GM18907 (cell line): Measurements from ENCODE around the gene PRMT1.
"Not testable (repeated sequence)": the region's sequence is repeated elsewhere in the genome, so short reads cannot be mapped to it uniquely, and the experiment has no call there.

Experiments
- ATAC-seq: cut with Tn5 transposase; IDR thresholded peaks from one replicate; pipeline ENCODE4 v1.9.1; 2021; ENCODE audit warnings: mild to moderate bottlenecking, moderate library complexity; ENCODE audit not compliant: unreplicated experiment

The PRMT1 gene

DNA sequence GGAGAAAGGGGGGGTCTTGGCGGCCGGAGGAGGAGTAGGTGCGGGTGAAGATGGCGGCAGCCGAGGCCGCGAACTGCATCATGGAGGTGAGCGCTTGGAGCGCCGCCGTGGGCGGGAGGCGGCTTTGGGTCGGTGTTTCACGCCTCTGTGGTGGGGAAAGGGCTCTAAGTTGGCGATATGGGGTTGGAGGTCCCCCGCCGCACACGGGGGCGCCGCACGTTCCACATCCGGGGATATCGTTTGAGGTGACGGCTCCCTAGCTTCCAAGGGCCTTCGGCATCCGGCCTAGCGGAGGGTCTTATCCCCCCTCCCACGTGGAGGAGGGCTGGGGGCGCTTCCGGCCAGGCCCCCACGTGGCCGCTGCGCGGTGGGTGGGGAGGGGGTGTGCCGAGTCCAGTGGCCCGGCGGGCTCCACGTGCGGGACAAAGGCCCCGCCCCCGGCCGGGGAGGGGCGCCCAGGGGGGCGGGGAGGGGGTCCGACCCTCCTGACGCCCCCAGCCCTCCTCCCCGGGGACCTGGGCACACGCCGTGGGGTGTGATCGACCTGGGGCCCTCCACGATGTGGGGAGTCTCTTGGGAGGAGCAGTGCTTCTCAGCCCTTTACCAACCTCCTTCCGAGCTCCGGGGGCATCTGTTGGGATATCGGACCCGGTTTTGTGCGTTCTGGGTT lies at the start of gene PRMT1:
TSS of gene PRMT1 (plus strand) at position 41 of the 670 bp plus-strand sequence. CDS start at position 51, 10 bp downstream.
- no peak for ATAC-seq

GRCh38 chr19:49629659-49630058 lies 47.4 kb upstream of the PRMT1 start:
- ATAC-seq = no peak

- no peak for ATAC-seq
Measured at GRCh38 chr19:49631014-49631588, 46.0 kb upstream of the PRMT1 start.

- ATAC-seq = no peak
Measured at GRCh38 chr19:49631610-49632192, 45.4 kb upstream of the PRMT1 start.

DNA sequence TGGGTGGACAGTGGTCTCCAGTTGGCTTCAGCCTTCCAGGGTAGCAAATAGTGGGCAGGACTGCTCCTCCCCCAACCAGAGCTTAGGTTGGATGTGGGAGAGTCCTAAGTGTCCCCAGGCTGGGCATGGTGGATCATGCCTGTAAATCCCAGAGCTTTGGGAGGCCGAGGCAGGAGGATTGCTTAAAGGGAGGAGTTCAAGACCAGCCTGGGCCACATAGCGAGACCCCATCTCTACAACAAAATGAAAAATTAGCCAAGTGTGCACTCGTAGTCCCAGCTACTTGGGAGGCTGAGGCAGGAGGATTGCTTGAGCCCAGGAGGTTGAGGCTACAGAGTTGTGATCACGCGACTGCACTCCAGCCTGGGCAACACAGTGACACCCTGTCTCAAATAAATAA lies 44.5 kb upstream of the PRMT1 start:
- no peak for ATAC-seq

- not testable (repeated sequence) for ATAC-seq
Measured at GRCh38 chr19:49633273-49633672, 43.8 kb upstream of the PRMT1 start.

DNA sequence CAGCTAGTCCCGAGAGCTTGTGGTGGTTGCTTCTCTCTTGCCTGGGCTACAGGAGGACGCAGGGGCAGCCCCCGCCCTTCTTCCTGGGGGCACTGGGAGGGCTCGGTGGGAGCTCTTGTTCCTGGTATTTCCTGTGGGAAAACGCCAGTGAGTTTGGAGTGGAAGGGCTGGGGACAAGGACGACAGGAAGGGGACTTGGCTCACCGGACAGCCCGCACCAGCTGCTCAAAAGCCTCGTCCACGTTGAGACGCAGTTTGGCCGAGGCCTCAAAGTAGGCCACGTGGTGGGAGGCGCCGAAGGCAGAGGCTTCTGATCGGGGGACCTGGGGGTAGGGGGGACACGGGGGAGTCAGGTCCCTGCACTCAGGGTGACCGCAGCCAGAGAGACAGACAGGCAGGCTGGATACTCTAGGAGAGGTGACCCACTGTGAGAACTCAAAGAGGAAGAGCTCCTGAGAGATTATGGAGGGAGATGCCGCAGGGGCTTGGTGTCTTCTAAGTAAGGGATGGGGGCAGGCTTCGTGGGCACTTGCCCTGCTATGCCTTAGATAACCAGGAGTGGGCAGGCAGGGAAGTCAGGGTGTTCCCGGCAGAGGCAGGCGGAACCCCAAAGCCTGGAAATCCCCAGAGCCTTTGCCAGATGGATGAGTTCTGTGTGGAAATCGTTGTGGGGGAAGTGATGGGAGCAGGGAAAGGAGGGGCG lies 41.4 kb upstream of the PRMT1 start:
- ATAC-seq = no peak

DNA sequence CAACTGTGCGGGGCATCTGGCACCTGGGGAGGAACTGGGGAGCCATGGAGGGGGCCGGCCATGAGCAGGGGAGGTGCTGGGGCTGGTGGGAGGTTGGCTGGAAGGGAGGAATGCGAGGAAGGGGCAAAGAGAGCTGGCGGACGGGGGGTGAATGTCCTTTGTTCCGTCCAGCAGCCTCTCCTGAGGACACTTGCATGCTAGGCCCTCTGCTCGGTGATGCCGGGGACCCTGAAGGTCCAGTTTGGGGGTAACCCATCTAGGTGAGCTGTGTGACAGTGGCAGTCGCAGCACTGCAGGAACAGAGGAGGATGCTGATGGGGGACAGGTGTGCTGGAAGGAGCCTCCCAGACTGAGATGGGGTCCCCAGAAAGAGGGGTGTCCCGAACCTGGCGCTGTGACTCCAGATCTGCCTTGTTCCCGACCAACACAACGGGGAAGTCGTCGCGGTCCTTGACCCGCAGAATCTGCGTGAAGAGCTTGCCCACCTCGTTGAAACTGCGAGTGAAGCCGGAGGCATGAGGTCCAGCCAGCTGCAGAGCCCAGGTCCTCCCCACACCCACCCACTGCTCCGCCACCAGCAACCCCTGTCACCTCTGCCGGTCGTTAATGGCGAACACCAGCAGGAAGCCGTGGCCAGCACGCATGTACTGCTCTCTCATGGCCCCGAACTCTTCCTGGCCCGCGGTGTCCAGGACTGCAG lies 40.7 kb upstream of the PRMT1 start:
- no peak for ATAC-seq

DNA sequence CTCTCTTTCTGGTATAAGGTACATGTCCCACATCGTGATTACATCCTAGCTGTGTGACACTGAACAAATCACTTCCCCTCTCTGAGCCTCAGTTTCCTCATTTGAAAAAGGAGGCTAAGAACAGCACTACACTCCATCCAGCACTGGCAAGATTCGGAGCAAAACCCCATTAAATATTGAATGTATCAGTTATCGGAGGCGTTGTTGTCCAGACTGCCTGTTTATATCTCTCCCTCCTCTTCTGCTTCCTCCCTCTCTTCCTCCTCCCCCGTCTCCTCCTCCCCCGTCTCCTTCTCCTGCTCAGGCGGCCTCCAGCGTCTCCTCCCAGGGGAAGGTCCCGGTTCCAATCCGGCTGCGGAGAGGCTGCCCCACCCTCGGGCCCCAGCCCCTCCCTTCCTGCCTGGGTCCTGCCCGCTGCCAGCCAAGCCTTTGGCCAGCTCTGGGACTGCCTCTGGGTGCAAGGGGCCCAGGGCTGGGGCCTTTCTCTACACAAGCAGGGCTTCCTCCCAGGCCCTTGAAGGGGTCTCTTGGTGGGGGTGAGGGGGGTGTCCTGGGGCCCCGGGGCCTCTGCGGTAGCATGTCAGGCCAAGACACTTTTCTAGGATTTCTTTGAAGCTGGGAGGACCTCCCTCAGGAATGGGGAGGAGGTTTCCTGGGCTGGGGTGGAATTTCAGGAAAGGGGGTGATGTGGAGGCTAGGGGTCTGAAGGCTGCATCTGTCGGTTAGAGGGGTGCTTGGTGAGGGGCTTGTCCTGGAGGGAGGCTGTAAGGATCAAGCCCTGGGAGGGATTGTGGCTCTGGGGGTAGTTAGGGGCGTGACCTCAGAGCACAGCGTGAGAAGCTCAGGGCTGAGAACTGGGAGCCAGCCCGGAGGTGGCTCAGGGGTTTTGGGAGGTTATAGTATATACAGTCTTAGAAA lies 39.0 kb upstream of the PRMT1 start:
- no peak for ATAC-seq

DNA sequence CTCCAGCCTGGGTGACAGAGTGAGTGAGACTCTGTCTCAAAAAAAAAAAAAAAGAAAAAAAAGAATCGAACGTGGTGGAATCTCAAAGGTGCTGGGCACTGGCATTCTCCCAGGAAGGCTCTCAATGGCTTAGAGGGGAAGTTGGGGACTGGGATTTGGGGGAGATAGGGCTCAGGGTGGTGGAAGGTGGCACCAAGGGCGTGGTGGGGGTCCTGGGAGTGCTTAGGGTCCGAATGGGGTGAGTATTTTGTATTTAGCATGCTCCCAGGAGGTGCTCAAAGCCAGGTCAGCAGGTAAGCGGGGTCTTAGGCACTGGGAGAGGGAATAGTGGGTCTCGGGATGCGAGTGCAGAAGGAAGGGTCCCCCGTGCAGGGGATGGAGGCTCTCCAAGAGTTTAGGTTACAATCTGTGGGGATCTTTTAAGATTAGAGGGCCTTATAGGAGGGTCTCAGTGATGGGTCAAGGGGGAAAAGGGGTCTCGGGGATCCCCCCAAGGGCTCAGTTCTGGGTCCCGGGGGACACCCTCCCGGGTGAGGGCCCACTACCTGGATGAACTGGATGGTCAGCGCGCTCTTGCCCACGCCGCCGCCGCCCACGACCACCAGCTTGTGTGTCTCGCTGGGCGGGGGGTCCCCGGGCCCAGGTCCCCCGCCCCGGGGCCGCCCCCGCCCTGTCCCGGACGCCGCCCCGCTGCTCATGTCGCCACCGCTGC lies 37.5 kb upstream of the PRMT1 start:
- no peak for ATAC-seq

- ATAC-seq = peak; percentile 65
Measured at GRCh38 chr19:49640113-49640898, 36.8 kb upstream of the PRMT1 start, which contains the start of gene RRAS. Gene RRAS, minus strand, starts transcription at chr19:49640143. Its CDS starts 45 bp downstream, at chr19:49640098.

GRCh38 chr19:49641688-49642491 lies 35.2 kb upstream of the PRMT1 start, which contains the start of gene SCAF1:
Gene SCAF1, plus strand, starts transcription at chr19:49642209. Its CDS starts 2,818 bp downstream, at chr19:49645027.
- peak; percentile 67 for ATAC-seq

GRCh38 chr19:49642492-49643035 lies 34.5 kb upstream of the PRMT1 start:
- no peak for ATAC-seq

GRCh38 chr19:49643466-49643865 lies 33.6 kb upstream of the PRMT1 start:
- no peak for ATAC-seq

DNA sequence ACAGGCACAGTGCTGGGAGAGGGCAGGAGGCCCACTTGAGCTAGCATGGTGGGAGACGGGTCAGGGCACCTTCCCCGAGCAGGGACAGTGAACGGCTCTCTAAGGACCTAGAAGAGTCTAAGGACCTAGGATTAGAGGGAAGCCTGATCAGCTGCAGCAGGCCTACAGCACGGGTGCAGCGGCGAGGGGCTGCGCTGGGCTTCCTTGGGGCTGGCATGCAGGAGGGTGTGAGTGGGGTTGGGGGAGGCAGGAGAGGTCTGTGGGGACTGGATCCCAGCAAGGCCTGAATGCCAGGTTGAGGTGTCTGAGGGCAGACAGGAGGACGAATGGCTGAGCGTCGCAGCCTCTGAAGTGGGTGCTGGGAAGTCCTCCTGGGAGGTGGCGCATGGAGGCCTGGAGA lies 31.5 kb upstream of the PRMT1 start:
- no peak for ATAC-seq

DNA sequence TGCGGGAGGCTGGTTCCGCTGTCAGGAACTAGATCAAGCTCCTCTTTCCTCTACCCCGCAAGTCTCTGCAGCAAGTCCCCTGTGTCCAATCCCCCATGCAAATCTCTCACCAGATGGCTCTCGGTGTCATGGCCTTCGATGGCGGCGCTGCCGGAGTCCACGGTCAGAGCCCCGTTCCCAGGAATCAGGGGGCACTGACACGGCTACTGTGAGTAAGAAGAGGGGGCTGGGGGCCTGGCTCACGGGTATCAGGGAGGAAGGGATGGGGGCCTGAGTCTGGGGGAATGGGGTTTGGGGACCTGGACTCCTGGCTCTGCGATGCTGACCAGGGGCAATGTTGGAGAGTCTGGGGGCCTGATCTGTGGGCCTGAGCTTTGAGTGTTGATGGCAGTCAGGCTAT lies 31.1 kb upstream of the PRMT1 start:
- no peak for ATAC-seq

- no peak for ATAC-seq
Measured at GRCh38 chr19:49646586-49646985, 30.5 kb upstream of the PRMT1 start.
